WTC11 (cell line): ENCODE data around the gene ZMIZ1. TPM values are rescaled to one million over a fixed set of nuclear protein-coding genes. Genes with fewer than 3 reads are reported as not detected.
A peak's percentile ranks its signal among the peaks of the same experiment; 100 is the strongest.

Source experiments
- ATAC-seq: fragments of 200-7000 bp; cut with Tn5 transposase; 2 replicates; pipeline ENCODE4 v1.10.0; 2021; ENCODE audit warnings: mild to moderate bottlenecking, moderate library complexity
- CTCF ChIA-PET: fragments of 300-600 bp; sonication (Branson Sonifier 250); formaldehyde crosslinking; loops from one replicate; lab custom pipeline; 2021; ENCODE audit warnings: antibody characterized with exemption; lab: Charles Lee
- POLR2A ChIA-PET: fragments of 350-600 bp; sonication (Branson Sonifier 250); formaldehyde crosslinking; loops from one replicate; lab custom pipeline; 2021; ENCODE audit warnings: antibody characterized with exemption; lab: Charles Lee
- DNase-seq: peaks from one replicate; pipeline ENCODE4 v3.0.0; 2021; ENCODE audit warnings: low spot score
- H3K27ac Mint-ChIP-seq: 2 replicates; pipeline ENCODE4 v1.8.0; 2021; ENCODE audit warnings: mixed read lengths
- H3K27me3 Mint-ChIP-seq: 2 replicates; pipeline ENCODE4 v1.8.0; 2021; ENCODE audit warnings: low read depth, mild to moderate bottlenecking, moderate library complexity, mixed read lengths
- H3K36me3 Mint-ChIP-seq: 2 replicates; pipeline ENCODE4 v1.8.0; 2021; ENCODE audit warnings: mixed read lengths
- H3K4me1 Mint-ChIP-seq: 2 replicates; pipeline ENCODE4 v1.8.0; 2022; ENCODE audit warnings: mixed read lengths
- H3K4me3 Mint-ChIP-seq: 2 replicates; pipeline ENCODE4 v1.8.0; 2021; ENCODE audit warnings: mild to moderate bottlenecking, moderate library complexity, mixed read lengths
- H3K9me3 Mint-ChIP-seq: 2 replicates; pipeline ENCODE4 v1.8.0; 2021; ENCODE audit warnings: mixed read lengths
- AFF4 ChIP-seq: sonication (generic); formaldehyde crosslinking; IDR thresholded peaks from 2 replicates; pipeline ENCODE4 v1.8.1; 2023; ENCODE audit warnings: mild to moderate bottlenecking, missing genetic modification reagents, borderline replicate concordance
- ATF2 ChIP-seq: sonication (generic); formaldehyde crosslinking; IDR thresholded peaks from 2 replicates; pipeline ENCODE4 v1.8.1; 2022; ENCODE audit warnings: low read depth, missing genetic modification reagents, borderline replicate concordance
- CDX4 ChIP-seq: fragments of 250-450 bp; sonication (Bioruptor Pico); IDR thresholded peaks from 2 replicates; pipeline ENCODE4 v1.9.0; 2021; ENCODE audit warnings: moderate library complexity, mild to moderate bottlenecking, inconsistent platforms, borderline replicate concordance
- E2F4 ChIP-seq: sonication (generic); formaldehyde crosslinking; IDR thresholded peaks from 2 replicates; pipeline ENCODE4 v1.8.1; 2022; ENCODE audit warnings: low read depth, mild to moderate bottlenecking, moderate library complexity, missing genetic modification reagents, borderline replicate concordance
- JAZF1 ChIP-seq: fragments of 250-450 bp; sonication (Bioruptor Pico); IDR thresholded peaks from 2 replicates; pipeline ENCODE4 v1.9.0; 2021; ENCODE audit warnings: moderate library complexity, mild to moderate bottlenecking, inconsistent platforms
- JUN ChIP-seq: sonication (generic); formaldehyde crosslinking; IDR thresholded peaks from 2 replicates; pipeline ENCODE4 v1.8.0; 2023; ENCODE audit warnings: mild to moderate bottlenecking, missing genetic modification reagents
- NFATC4 ChIP-seq: fragments of 250-450 bp; sonication (Bioruptor Pico); IDR thresholded peaks from 2 replicates; pipeline ENCODE4 v1.9.0; 2021; ENCODE audit warnings: mild to moderate bottlenecking
- NFE2L1 ChIP-seq: sonication (generic); formaldehyde crosslinking; IDR thresholded peaks from 2 replicates; pipeline ENCODE4 v1.8.1; 2023; ENCODE audit warnings: missing genetic modification reagents
- NR3C1 ChIP-seq: sonication (generic); formaldehyde crosslinking; conservative IDR thresholded peaks from 2 replicates; pipeline ENCODE4 v1.8.1; 2023; ENCODE audit warnings: low read depth, mild to moderate bottlenecking, missing genetic modification reagents
- OVOL2 ChIP-seq: fragments of 250-450 bp; sonication (Bioruptor Pico); IDR thresholded peaks from 2 replicates; pipeline ENCODE4 v1.9.0; 2021; ENCODE audit warnings: mild to moderate bottlenecking, borderline replicate concordance
- SP1 ChIP-seq: sonication (generic); formaldehyde crosslinking; conservative IDR thresholded peaks from 2 replicates; pipeline ENCODE4 v1.8.1; 2022; ENCODE audit warnings: missing genetic modification reagents
- TP53 ChIP-seq: sonication (generic); formaldehyde crosslinking; IDR thresholded peaks from 2 replicates; pipeline ENCODE4 v1.8.1; 2023; ENCODE audit warnings: mild to moderate bottlenecking, missing genetic modification reagents
- ZMAT4 ChIP-seq: fragments of 250-450 bp; sonication (Bioruptor Pico); IDR thresholded peaks from 2 replicates; pipeline ENCODE4 v1.9.0; 2021; ENCODE audit warnings: mild to moderate bottlenecking
- ZNF121 ChIP-seq: sonication (generic); formaldehyde crosslinking; IDR thresholded peaks from 2 replicates; pipeline ENCODE4 v1.8.0; 2023; ENCODE audit warnings: missing genetic modification reagents
- ZNF138 ChIP-seq: sonication (generic); formaldehyde crosslinking; conservative IDR thresholded peaks from 2 replicates; pipeline ENCODE4 v1.8.1; 2022; ENCODE audit warnings: mild to moderate bottlenecking, moderate library complexity, missing genetic modification reagents
- ZNF232 ChIP-seq: sonication (generic); formaldehyde crosslinking; IDR thresholded peaks from 2 replicates; pipeline ENCODE4 v1.8.0; 2022; ENCODE audit warnings: mild to moderate bottlenecking, missing genetic modification reagents
- ZNF263 ChIP-seq: sonication (generic); formaldehyde crosslinking; IDR thresholded peaks from 2 replicates; pipeline ENCODE4 v1.8.1; 2022; ENCODE audit warnings: low read depth, mild to moderate bottlenecking, moderate library complexity, missing genetic modification reagents
- ZNF317 ChIP-seq: sonication (generic); formaldehyde crosslinking; IDR thresholded peaks from 2 replicates; pipeline ENCODE4 v1.8.1; 2023; ENCODE audit warnings: low read depth, mild to moderate bottlenecking, moderate library complexity, missing genetic modification reagents, borderline replicate concordance
- ZNF425 ChIP-seq: fragments of 250-450 bp; sonication (Bioruptor Pico); conservative IDR thresholded peaks from 2 replicates; pipeline ENCODE4 v1.9.0; 2021; ENCODE audit warnings: mild to moderate bottlenecking
- ZNF512 ChIP-seq: sonication (generic); formaldehyde crosslinking; IDR thresholded peaks from 2 replicates; pipeline ENCODE4 v1.8.1; 2022; ENCODE audit warnings: missing genetic modification reagents, borderline replicate concordance
- total RNA-seq: library from RNA; stranded (reverse); gene quantifications from 3 replicates; pipeline ENCODE4 v1.2.3, GENCODE V29; 2021

The ZMIZ1 gene
- total RNA-seq, 1 experiment from 2014 or later, result 44.4 TPM

- TF ChIP-seq AFF4 (no peak), CDX4 (no peak), NR3C1 (no peak), SP1 (no peak), NFATC4 (CRISPR knock-in tag) (no peak), ZNF263 (CRISPR knock-in tag) (no peak), ZNF138 (CRISPR knock-in tag) (no peak), NFE2L1 (CRISPR knock-in tag) (no peak), ZMAT4 (CRISPR knock-in tag) (no peak), E2F4 (no peak), TP53 (CRISPR knock-in tag) (no peak), ZNF317 (CRISPR knock-in tag) (no peak), JUN (CRISPR knock-in tag) (no peak), ZNF425 (no peak), ZNF121 (CRISPR knock-in tag) (no peak), ZNF232 (CRISPR knock-in tag) (no peak), OVOL2 (CRISPR knock-in tag) (no peak), JAZF1 (CRISPR knock-in tag) (no peak), ZNF512 (CRISPR knock-in tag) (no peak), ATF2 (CRISPR knock-in tag) (no peak)
- TF ChIP-seq, all 79 proteins: peak for 0
- H3K27ac Mint-ChIP-seq, result 0 out of 2 replicates have a peak overlapping the region, but pooled peaks have one; percentile 20
- no peaks in the 10 kb centered on the region for H3K27me3 Mint-ChIP-seq
- H3K9me3 Mint-ChIP-seq, result no peaks in the 10 kb centered on the region
- DNase-seq, result no peak
- ATAC-seq, result no peak
- peaks cover 45% of the 10 kb centered on the region for H3K4me1 Mint-ChIP-seq
- H3K36me3 Mint-ChIP-seq, result no peaks in the 10 kb centered on the region
- ChIA-PET POLR2A (no interaction called here), CTCF (interaction anchor here (1.2 to 2.4 kb wide), 2 partner anchors 59 to 63 kb away, joined by 3 to 6 read pairs; no protein-coding TSS in a partner anchor)
- H3K4me3 Mint-ChIP-seq, result no peak overlapping the region
Measured at GRCh38 chr10:79186486-79187120, 117.8 kb downstream of the ZMIZ1 start.
